Chondrocyte (in vitro differentiated cells): ENCODE data around the gene SDC3. TPM values are rescaled to one million over a fixed set of nuclear protein-coding genes. Genes with fewer than 3 reads are reported as not detected.

Experiments
- DNase-seq: peaks from one replicate; pipeline ENCODE4 v3.0.0; 2021; ENCODE audit warnings: mixed read lengths, low spot score
- H3K27ac Mint-ChIP-seq: one replicate; pipeline ENCODE4 v1.8.0; 2021; ENCODE audit warnings: mild to moderate bottlenecking, moderate library complexity, mixed read lengths; ENCODE audit not compliant: unreplicated experiment
- H3K27me3 Mint-ChIP-seq: 2 replicates; pipeline ENCODE4 v1.8.0; 2021; ENCODE audit warnings: low read depth, mixed read lengths
- H3K36me3 Mint-ChIP-seq: 2 replicates; pipeline ENCODE4 v1.8.0; 2021; ENCODE audit warnings: low read depth, mixed read lengths
- H3K4me1 Mint-ChIP-seq: 2 replicates; pipeline ENCODE4 v1.8.0; 2021; ENCODE audit warnings: low read depth, mild to moderate bottlenecking, mixed read lengths
- H3K4me3 Mint-ChIP-seq: one replicate; pipeline ENCODE4 v1.8.0; 2021; ENCODE audit warnings: mild to moderate bottlenecking, moderate library complexity, mixed read lengths; ENCODE audit not compliant: unreplicated experiment
- H3K9me3 Mint-ChIP-seq: 2 replicates; pipeline ENCODE4 v1.8.0; 2021; ENCODE audit warnings: low read depth, mixed read lengths
- total RNA-seq: library from RNA; stranded (reverse); gene quantifications from 3 replicates; pipeline ENCODE4 v1.2.1, GENCODE V29; 2021
- TF ChIP-seq, protein P1 (sequence below): fragments of 200-600 bp; sonication (generic); IDR thresholded peaks from 2 replicates; pipeline ENCODE4 v1.5.0; 2021; ENCODE audit warnings: antibody characterized with exemption, mild to moderate bottlenecking, moderate library complexity

The SDC3 gene
- total RNA-seq, 1 donor from 2014 or later: 46.8 TPM

DNA sequence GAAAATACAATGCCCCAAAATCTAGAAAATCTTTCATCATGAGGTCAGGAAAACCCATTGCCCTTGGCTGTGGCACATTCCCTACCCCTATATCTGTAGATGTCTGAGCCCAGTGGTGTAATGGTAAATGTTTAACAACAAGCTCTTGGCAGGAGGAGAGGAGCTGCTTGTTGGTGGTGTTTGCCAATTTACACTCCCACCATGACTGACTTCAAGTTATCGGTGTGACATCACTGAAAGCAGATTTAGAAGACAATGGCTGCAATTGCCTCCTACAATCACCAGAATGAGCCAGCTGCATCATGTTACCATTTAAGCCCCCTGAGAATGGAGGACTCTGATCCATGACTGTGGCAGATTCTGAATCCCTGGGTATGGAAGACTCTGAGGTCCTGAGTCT lies 70.9 kb downstream of the SDC3 start:
- H3K4me1 Mint-ChIP-seq: no peaks in the 10 kb centered on the region
- H3K9me3 Mint-ChIP-seq: peaks cover 3% of the 10 kb centered on the region
- H3K27me3 Mint-ChIP-seq: peaks cover 43% of the 10 kb centered on the region
- no peaks in the 10 kb centered on the region for H3K36me3 Mint-ChIP-seq
- TF ChIP-seq, protein P1, sequence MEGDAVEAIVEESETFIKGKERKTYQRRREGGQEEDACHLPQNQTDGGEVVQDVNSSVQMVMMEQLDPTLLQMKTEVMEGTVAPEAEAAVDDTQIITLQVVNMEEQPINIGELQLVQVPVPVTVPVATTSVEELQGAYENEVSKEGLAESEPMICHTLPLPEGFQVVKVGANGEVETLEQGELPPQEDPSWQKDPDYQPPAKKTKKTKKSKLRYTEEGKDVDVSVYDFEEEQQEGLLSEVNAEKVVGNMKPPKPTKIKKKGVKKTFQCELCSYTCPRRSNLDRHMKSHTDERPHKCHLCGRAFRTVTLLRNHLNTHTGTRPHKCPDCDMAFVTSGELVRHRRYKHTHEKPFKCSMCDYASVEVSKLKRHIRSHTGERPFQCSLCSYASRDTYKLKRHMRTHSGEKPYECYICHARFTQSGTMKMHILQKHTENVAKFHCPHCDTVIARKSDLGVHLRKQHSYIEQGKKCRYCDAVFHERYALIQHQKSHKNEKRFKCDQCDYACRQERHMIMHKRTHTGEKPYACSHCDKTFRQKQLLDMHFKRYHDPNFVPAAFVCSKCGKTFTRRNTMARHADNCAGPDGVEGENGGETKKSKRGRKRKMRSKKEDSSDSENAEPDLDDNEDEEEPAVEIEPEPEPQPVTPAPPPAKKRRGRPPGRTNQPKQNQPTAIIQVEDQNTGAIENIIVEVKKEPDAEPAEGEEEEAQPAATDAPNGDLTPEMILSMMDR: no peak
- no peak for DNase-seq
- H3K27ac Mint-ChIP-seq: no peak overlapping the region
- no peak overlapping the region for H3K4me3 Mint-ChIP-seq

DNA sequence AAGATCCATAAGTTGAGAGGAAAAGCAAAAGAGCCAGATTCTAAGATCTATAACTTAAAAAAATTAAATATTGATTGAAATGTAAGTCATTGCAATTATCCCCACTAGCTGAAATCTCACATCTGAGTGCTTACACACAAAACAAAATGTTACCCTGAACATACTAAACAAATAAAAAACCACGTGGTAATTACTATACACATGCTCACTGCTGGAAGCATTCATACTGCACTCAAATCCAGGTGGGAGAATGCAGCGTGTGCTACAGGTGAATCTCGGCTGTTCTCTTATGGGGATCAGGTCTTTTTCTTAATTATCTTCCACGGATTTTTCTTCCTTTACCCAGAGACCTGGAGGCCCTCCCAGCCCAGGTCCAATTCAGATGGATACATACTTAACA lies 74.3 kb downstream of the SDC3 start:
- Mint-ChIP-seq H3K9me3 (no peaks in the 10 kb centered on the region), H3K4me3 (no peak overlapping the region), H3K36me3 (peaks cover 2% of the 10 kb centered on the region), H3K4me1 (no peaks in the 10 kb centered on the region), H3K27me3 (peaks cover 28% of the 10 kb centered on the region), H3K27ac (no peak overlapping the region)
- no peak for DNase-seq
- TF ChIP-seq, protein P1: no peak

DNA sequence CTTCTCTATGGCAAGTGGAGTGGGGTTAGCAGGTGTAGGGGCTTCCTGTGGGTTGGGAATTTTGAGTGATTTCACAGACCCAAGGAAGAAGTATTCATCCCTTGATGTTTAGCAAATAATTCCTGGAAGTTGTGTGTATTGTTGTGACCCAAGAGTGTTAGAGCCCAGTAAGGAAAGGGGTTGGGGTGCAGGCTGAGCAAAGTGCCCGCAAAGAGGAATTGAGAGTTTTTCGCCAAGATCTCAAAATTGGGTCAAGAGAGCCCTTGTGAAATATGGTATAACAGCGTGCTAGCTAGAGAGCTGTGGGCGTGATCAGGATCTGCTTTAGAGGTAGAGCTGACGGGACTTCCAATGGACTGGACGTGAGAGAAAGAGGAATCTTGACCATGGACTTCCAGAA lies 78.0 kb downstream of the SDC3 start:
- Mint-ChIP-seq H3K36me3 (peaks cover 2% of the 10 kb centered on the region), H3K27ac (no peak overlapping the region), H3K9me3 (no peaks in the 10 kb centered on the region), H3K27me3 (peaks cover 21% of the 10 kb centered on the region), H3K4me1 (peaks cover 2% of the 10 kb centered on the region), H3K4me3 (no peak overlapping the region)
- no peak for DNase-seq
- TF ChIP-seq, protein P1: no peak

DNA sequence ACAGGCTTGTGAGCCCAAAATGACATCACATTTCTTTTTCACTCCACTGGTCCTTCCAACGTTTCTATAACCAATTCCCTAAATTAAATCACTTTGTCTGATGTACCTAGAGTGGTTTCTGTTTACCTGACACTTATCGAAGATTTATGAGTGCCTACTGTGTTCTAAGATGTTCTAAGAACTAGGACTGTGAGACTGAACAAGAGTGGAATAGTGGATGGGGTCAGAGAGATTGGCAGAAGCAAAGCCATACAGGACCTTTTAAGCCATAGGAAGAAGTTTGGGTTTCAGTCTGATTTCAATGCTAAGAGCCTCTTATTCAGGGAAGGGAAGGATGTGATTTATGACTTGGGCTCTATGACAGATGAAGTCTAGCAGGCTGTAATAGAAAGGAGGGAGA lies 78.7 kb downstream of the SDC3 start:
- TF ChIP-seq, protein P1: no peak
- H3K9me3 Mint-ChIP-seq: no peaks in the 10 kb centered on the region
- DNase-seq: no peak
- peaks cover 25% of the 10 kb centered on the region for H3K27me3 Mint-ChIP-seq
- no peak overlapping the region for H3K4me3 Mint-ChIP-seq
- no peak overlapping the region for H3K27ac Mint-ChIP-seq
- H3K36me3 Mint-ChIP-seq: peaks cover 2% of the 10 kb centered on the region
- peaks cover 7% of the 10 kb centered on the region for H3K4me1 Mint-ChIP-seq

DNA sequence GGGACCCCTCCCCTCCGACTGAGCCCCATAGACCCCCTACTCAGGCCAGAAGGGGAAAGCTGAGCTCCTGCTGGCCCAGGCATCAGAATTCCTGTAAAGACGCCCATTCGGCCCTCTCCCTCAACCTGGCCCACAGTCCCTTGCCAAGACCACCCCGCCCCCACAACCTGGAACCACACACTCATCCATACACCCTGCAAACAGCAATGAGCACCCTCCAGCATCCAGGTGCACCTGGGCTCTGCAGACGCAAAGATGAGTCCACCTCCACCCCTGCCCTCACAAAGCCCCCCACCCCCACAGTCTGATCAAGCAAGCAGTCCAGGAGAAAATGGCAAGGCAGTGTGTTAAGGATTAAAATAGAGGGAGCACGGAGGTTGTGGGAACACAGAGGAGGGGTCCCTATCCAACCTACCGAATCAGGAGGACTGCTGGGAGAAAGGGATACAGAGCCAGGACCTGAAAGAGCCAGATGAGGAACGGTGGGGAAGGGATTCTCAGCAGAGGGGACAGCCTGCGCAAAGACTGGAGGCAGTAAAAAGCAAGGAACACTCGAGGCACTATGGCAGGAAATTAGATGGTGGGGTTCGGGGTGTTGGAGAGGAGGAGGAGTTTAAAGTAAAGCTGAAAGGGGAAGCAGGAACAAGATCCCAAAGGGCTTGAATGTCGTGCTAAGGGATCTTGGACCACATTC lies 83.7 kb downstream of the SDC3 start:
- peaks cover 26% of the 10 kb centered on the region for H3K4me1 Mint-ChIP-seq
- no peak for DNase-seq
- peak overlapping the region; percentile 90 for H3K4me3 Mint-ChIP-seq
- peaks cover 12% of the 10 kb centered on the region for H3K27me3 Mint-ChIP-seq
- H3K9me3 Mint-ChIP-seq: no peaks in the 10 kb centered on the region
- peak overlapping the region; percentile 100 for H3K27ac Mint-ChIP-seq
- no peaks in the 10 kb centered on the region for H3K36me3 Mint-ChIP-seq
- TF ChIP-seq, protein P1: no peak
